GM18526 (cell line): Measurements from ENCODE around the gene C2orf80.

Experiments
- POLR2A ChIP-seq: IDR thresholded peaks from 3 replicates; pipeline ENCODE4 v1.6.1; 2011; ENCODE audit not compliant: insufficient read length; ENCODE audit errors: extremely low read depth

Gene C2orf80

GRCh38 chr2:208147759-208148158, 42.1 kb downstream of the C2orf80 start:
- no peak for TF ChIP-seq POLR2A

GRCh38 chr2:208147008-208147407, 42.8 kb downstream of the C2orf80 start:
- no peak for TF ChIP-seq POLR2A

GRCh38 chr2:208146006-208146405, 43.8 kb downstream of the C2orf80 start, which contains the start of gene CRYGB:
Gene CRYGB, minus strand, starts transcription at chr2:208146158. Its CDS starts 38 bp downstream, at chr2:208146120.
- TF ChIP-seq POLR2A, result no peak

GRCh38 chr2:208142925-208143799, 46.7 kb downstream of the C2orf80 start:
- TF ChIP-seq POLR2A, result no peak

- TF ChIP-seq POLR2A, result no peak
Measured at GRCh38 chr2:208142240-208142924, 47.4 kb downstream of the C2orf80 start.

- no peak for TF ChIP-seq POLR2A
Measured at GRCh38 chr2:208139447-208139846, 50.4 kb downstream of the C2orf80 start.

- TF ChIP-seq POLR2A, result no peak
Measured at GRCh38 chr2:208136716-208137094, 53.1 kb downstream of the C2orf80 start.

- TF ChIP-seq POLR2A, result no peak
Measured at GRCh38 chr2:208135794-208136715, 53.8 kb downstream of the C2orf80 start.

GRCh38 chr2:208134928-208135586, 54.8 kb downstream of the C2orf80 start:
- TF ChIP-seq POLR2A, result no peak

GRCh38 chr2:208130712-208131110, 59.1 kb downstream of the C2orf80 start:
- TF ChIP-seq POLR2A, result no peak

GRCh38 chr2:208129744-208130711, 59.8 kb downstream of the C2orf80 start, which contains the start of gene CRYGC:
Gene CRYGC, minus strand, starts transcription at chr2:208129828. Its CDS starts 36 bp downstream, at chr2:208129792.
- TF ChIP-seq POLR2A, result no peak

- no peak for TF ChIP-seq POLR2A
Measured at GRCh38 chr2:208128136-208128535, 61.7 kb downstream of the C2orf80 start.

GRCh38 chr2:208127090-208127489, 62.7 kb downstream of the C2orf80 start:
- no peak for TF ChIP-seq POLR2A

GRCh38 chr2:208125251-208125650, 64.6 kb downstream of the C2orf80 start:
- TF ChIP-seq POLR2A, result no peak
